ENCODE data around the gene GRAP2. TPM values are rescaled to one million over a fixed set of nuclear protein-coding genes. Genes with fewer than 3 reads are reported as not detected.

Gene GRAP2
- total RNA-seq, 4 donors from 2014 or later, result 0.76 to 11.1 (median 1.1) TPM

- peaks cover 0 to 8% (median 0%) of the 10 kb centered on the region in 4 donors for H3K27me3 ChIP-seq
- TF ChIP-seq CTCF (IDR thresholded peaks at IDR 0.05) (no peak), POLR2A (IDR thresholded peaks at IDR 0.05) (no peak)
- H3K27ac ChIP-seq, result peak overlapping the region; percentile 63 to 84 (median 76)
- no peaks in the 10 kb centered on the region for H3K9me3 ChIP-seq
- WGBS, 2 donors, result 60 to 62% methylated on average over 1 to 3 of the region's 7 CpGs
- peaks cover 0 to 36% (median 0%) of the 10 kb centered on the region in 3 donors for H3K36me3 ChIP-seq
- H3K4me3 ChIP-seq, result no peak overlapping the region
- DNase-seq, result no peak
- H3K4me1 ChIP-seq, result peaks cover 8 to 93% (median 77%) of the 10 kb centered on the region in 3 donors
- intact Hi-C loops (cut with DNase I), result no loop called here
These were observed 120.1 kb downstream of the GRAP2 start for GRCh38 chr22:40020956-40021355.

- Histone ChIP-seq H3K36me3 (peaks cover 0 to 40% (median 0%) of the 10 kb centered on the region in 3 donors), H3K9me3 (no peaks in the 10 kb centered on the region), H3K4me3 (no peak overlapping the region), H3K27ac (peak overlapping the region; percentile 63 to 84 (median 76)), H3K27me3 (peaks cover 0 to 8% (median 0%) of the 10 kb centered on the region in 4 donors), H3K4me1 (peaks cover 8 to 88% (median 76%) of the 10 kb centered on the region in 3 donors)
- intact Hi-C loops (cut with DNase I), result no loop called here
- 30% methylated on average over 8 of the region's 34 CpGs; no CpG with 5 or more reads in 1 of the 2 donors for WGBS, 2 donors
- TF ChIP-seq POLR2A (IDR thresholded peaks at IDR 0.05) (no peak), CTCF (IDR thresholded peaks at IDR 0.05) (no peak)
- no peak for DNase-seq
These were observed 120.6 kb downstream of the GRAP2 start for GRCh38 chr22:40021401-40022000.

GRCh38 chr22:40022536-40023240 is 121.8 kb downstream of the GRAP2 start:
- H3K27me3 ChIP-seq, result peaks cover 0 to 8% (median 0%) of the 10 kb centered on the region in 4 donors
- DNase-seq, result no peak
- WGBS, 2 donors, result 34 to 55% methylated on average over 5 of the region's 11 CpGs
- H3K4me3 ChIP-seq, result no peak overlapping the region
- peaks cover 4 to 87% (median 65%) of the 10 kb centered on the region in 3 donors for H3K4me1 ChIP-seq
- H3K27ac ChIP-seq, result peak overlapping the region; percentile 63 to 84 (median 76)
- TF ChIP-seq POLR2A (IDR thresholded peaks at IDR 0.05) (peak in 1 of 4 donors; percentile 30), CTCF (IDR thresholded peaks at IDR 0.05) (no peak)
- intact Hi-C loops (cut with DNase I), result no loop called here
- peaks cover 0 to 52% (median 0%) of the 10 kb centered on the region in 3 donors for H3K36me3 ChIP-seq
- no peaks in the 10 kb centered on the region for H3K9me3 ChIP-seq

Small RNA genes lying within 50 kb of the gene (small RNA-seq; reads per million reads assigned to genes)
- 0 reads per million in 4 donors for gene RN7SKP210

Other genes with a start within 250 kb of the GRAP2 start
- not detected for gene ENTHD1, start 7.3 kb upstream of the GRAP2 start, total RNA-seq
- not detected for gene TMA7B, start 59.3 kb downstream of the GRAP2 start, total RNA-seq
- 10 to 100 TPM; 25.5 to 39.2 (median 29.6) TPM for gene FAM83F, start 93.9 kb downstream of the GRAP2 start, total RNA-seq